ACC112 (cell line): Measurements from ENCODE around the gene MUSK.

Experiments
- H2AFZ ChIP-seq: fragments of 200-600 bp; sonication (generic); one replicate; pipeline ENCODE4 v1.6.0; 2017; ENCODE audit warnings: antibody characterized with exemption, low read length; ENCODE audit not compliant: unreplicated experiment
- H3K27ac ChIP-seq: fragments of 200-600 bp; sonication (generic); 2 replicates; pipeline ENCODE4 v1.5.1; 2014; ENCODE audit warnings: low read depth, mild to moderate bottlenecking, antibody characterized with exemption, low read length, moderate library complexity
- H3K27me3 ChIP-seq: fragments of 200-600 bp; sonication (generic); 2 replicates; pipeline ENCODE4 v1.6.1; 2014; ENCODE audit warnings: mild to moderate bottlenecking, antibody characterized with exemption, low read length, moderate library complexity, mixed read lengths; ENCODE audit not compliant: insufficient read depth
- H3K36me3 ChIP-seq: fragments of 200-600 bp; sonication (generic); 2 replicates; pipeline ENCODE4 v1.6.1; 2016; ENCODE audit warnings: mild to moderate bottlenecking, antibody characterized with exemption, low read length, moderate library complexity, mixed read lengths; ENCODE audit not compliant: insufficient read depth
- H3K4me1 ChIP-seq: fragments of 200-600 bp; sonication (generic); one replicate; pipeline ENCODE4 v1.6.1; 2016; ENCODE audit warnings: low read length, mixed read lengths; ENCODE audit not compliant: insufficient read depth, unreplicated experiment, control insufficient read depth
- H3K4me3 ChIP-seq: fragments of 200-600 bp; sonication (generic); 2 replicates; pipeline ENCODE4 v1.5.1; 2014; ENCODE audit warnings: mild to moderate bottlenecking, low read depth, low read length
- H3K79me2 ChIP-seq: fragments of 200-600 bp; sonication (generic); one replicate; pipeline ENCODE4 v1.6.0; 2016; ENCODE audit warnings: low read length; ENCODE audit not compliant: control insufficient read depth, unreplicated experiment, insufficient read depth

Gene MUSK

GRCh38 chr9:110755179-110755578 lies 86.6 kb downstream of the MUSK start:
- peak overlapping the region; percentile 94 for H3K27ac ChIP-seq
- no peaks in the 10 kb centered on the region for H3K27me3 ChIP-seq
- H3K36me3 ChIP-seq, result no peaks in the 10 kb centered on the region; the same call in 1 of the 2 replicates
- peak overlapping the region; percentile 16 for H2AFZ ChIP-seq
- H3K4me1 ChIP-seq, result peaks cover 44% of the 10 kb centered on the region
- H3K4me3 ChIP-seq, result no peak overlapping the region
- no peaks in the 10 kb centered on the region for H3K79me2 ChIP-seq

GRCh38 chr9:110758201-110758600 lies 89.6 kb downstream of the MUSK start:
- Histone ChIP-seq H3K36me3 (no peaks in the 10 kb centered on the region; the same call in 1 of the 2 replicates), H3K79me2 (no peaks in the 10 kb centered on the region), H3K27me3 (no peaks in the 10 kb centered on the region), H3K4me1 (peaks cover 29% of the 10 kb centered on the region), H3K27ac (no peak overlapping the region), H3K4me3 (no peak overlapping the region), H2AFZ (no peak overlapping the region)

- Histone ChIP-seq H3K27ac (no peak overlapping the region), H3K4me3 (no peak overlapping the region), H3K36me3 (no peaks in the 10 kb centered on the region; the same call in 1 of the 2 replicates), H3K4me1 (peaks cover 23% of the 10 kb centered on the region), H3K27me3 (no peaks in the 10 kb centered on the region), H2AFZ (no peak overlapping the region), H3K79me2 (no peaks in the 10 kb centered on the region)
These were observed 94.2 kb downstream of the MUSK start for GRCh38 chr9:110762783-110763182.

- H3K27me3 ChIP-seq, result no peaks in the 10 kb centered on the region
- H3K4me1 ChIP-seq, result peaks cover 30% of the 10 kb centered on the region
- H3K4me3 ChIP-seq, result no peak overlapping the region
- H3K27ac ChIP-seq, result no peak overlapping the region
- H3K36me3 ChIP-seq, result no peaks in the 10 kb centered on the region; the same call in 1 of the 2 replicates
- no peak overlapping the region for H2AFZ ChIP-seq
- H3K79me2 ChIP-seq, result no peaks in the 10 kb centered on the region
These were observed 95.0 kb downstream of the MUSK start for GRCh38 chr9:110763568-110763967.

- Histone ChIP-seq H3K79me2 (no peaks in the 10 kb centered on the region), H3K4me3 (no peak overlapping the region), H3K27me3 (no peaks in the 10 kb centered on the region), H3K36me3 (no peaks in the 10 kb centered on the region), H2AFZ (no peak overlapping the region), H3K27ac (no peak overlapping the region), H3K4me1 (peaks cover 34% of the 10 kb centered on the region)
These were observed 95.4 kb downstream of the MUSK start for GRCh38 chr9:110764006-110764405.

- Histone ChIP-seq H3K79me2 (no peaks in the 10 kb centered on the region), H3K36me3 (no peaks in the 10 kb centered on the region), H3K4me3 (no peak overlapping the region), H3K27me3 (no peaks in the 10 kb centered on the region), H3K4me1 (peaks cover 43% of the 10 kb centered on the region), H2AFZ (no peak overlapping the region), H3K27ac (no peak overlapping the region)
These were observed 97.3 kb downstream of the MUSK start for GRCh38 chr9:110765926-110766325.

- Histone ChIP-seq H3K27ac (peak overlapping the region; percentile 27), H3K36me3 (no peaks in the 10 kb centered on the region), H3K4me3 (peak overlapping the region; percentile 64), H3K27me3 (no peaks in the 10 kb centered on the region), H3K4me1 (peaks cover 42% of the 10 kb centered on the region), H2AFZ (peak overlapping the region; percentile 8), H3K79me2 (no peaks in the 10 kb centered on the region)
These were observed 99.0 kb downstream of the MUSK start for GRCh38 chr9:110767559-110768063.

- 0 out of 2 replicates have a peak overlapping the region, but pooled peaks have one; percentile 24 for H3K27ac ChIP-seq
- H3K4me1 ChIP-seq, result peaks cover 31% of the 10 kb centered on the region
- peak overlapping the region; percentile 73 for H2AFZ ChIP-seq
- no peaks in the 10 kb centered on the region for H3K27me3 ChIP-seq
- no peak overlapping the region for H3K4me3 ChIP-seq
- H3K79me2 ChIP-seq, result no peaks in the 10 kb centered on the region
- H3K36me3 ChIP-seq, result no peaks in the 10 kb centered on the region
These were observed 100.3 kb downstream of the MUSK start for GRCh38 chr9:110768886-110769285.

GRCh38 chr9:110769667-110770066 lies 101.1 kb downstream of the MUSK start:
- H3K79me2 ChIP-seq, result no peaks in the 10 kb centered on the region
- no peaks in the 10 kb centered on the region for H3K36me3 ChIP-seq
- H3K27me3 ChIP-seq, result no peaks in the 10 kb centered on the region
- peak overlapping the region; percentile 73 for H2AFZ ChIP-seq
- peak overlapping the region; percentile 17; the same call in 1 of the 2 replicates for H3K4me3 ChIP-seq
- H3K4me1 ChIP-seq, result peaks cover 28% of the 10 kb centered on the region
- peak overlapping the region; percentile 24 for H3K27ac ChIP-seq

- no peak overlapping the region for H3K27ac ChIP-seq
- no peak overlapping the region for H3K4me3 ChIP-seq
- no peaks in the 10 kb centered on the region for H3K36me3 ChIP-seq
- H3K4me1 ChIP-seq, result peaks cover 28% of the 10 kb centered on the region
- no peaks in the 10 kb centered on the region for H3K79me2 ChIP-seq
- H3K27me3 ChIP-seq, result no peaks in the 10 kb centered on the region
- H2AFZ ChIP-seq, result no peak overlapping the region
These were observed 107.1 kb downstream of the MUSK start for GRCh38 chr9:110775724-110776123.

GRCh38 chr9:110776221-110776620 lies 107.6 kb downstream of the MUSK start:
- Histone ChIP-seq H3K36me3 (no peaks in the 10 kb centered on the region), H3K27ac (no peak overlapping the region), H3K4me1 (peaks cover 28% of the 10 kb centered on the region), H2AFZ (no peak overlapping the region), H3K4me3 (no peak overlapping the region), H3K79me2 (no peaks in the 10 kb centered on the region), H3K27me3 (no peaks in the 10 kb centered on the region)
